GM19324 (cell line): Measurements from ENCODE around the gene MAPK13.
"Not testable (repeated sequence)": the region's sequence is repeated elsewhere in the genome, so short reads cannot be mapped to it uniquely, and the experiment has no call there.

Experiments used
- ATAC-seq: cut with Tn5 transposase; IDR thresholded peaks from one replicate; pipeline ENCODE4 v1.9.1; 2021; ENCODE audit warnings: mild to moderate bottlenecking, moderate library complexity; ENCODE audit not compliant: unreplicated experiment, low FRiP score

MAPK13 gene

DNA sequence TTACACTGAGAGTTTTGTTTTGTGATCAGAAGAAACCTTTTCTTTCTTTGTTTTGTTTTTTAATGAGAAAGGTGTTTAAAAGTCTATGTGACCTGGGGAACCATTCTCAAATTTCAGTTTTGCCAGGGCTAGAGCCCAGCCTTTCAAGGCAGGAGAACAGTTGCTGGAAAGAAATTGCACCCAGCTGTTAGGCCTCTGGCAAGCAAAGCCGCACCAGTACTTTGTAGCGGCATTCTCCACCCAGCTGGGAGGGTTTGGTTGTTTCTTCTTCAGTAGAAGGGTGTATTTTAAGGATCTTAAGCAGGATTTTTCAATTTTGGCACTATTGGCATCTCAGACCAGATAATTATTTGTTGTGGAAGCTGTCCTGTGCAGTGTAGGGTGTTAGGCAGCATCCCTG, 16.6 kb upstream of the MAPK13 start:
- no peak for ATAC-seq

- no peak for ATAC-seq
Observed at GRCh38 chr6:36114798-36115408, 15.4 kb upstream of the MAPK13 start.

GRCh38 chr6:36115412-36115811, 14.9 kb upstream of the MAPK13 start:
- ATAC-seq = no peak

- ATAC-seq = no peak
Observed at GRCh38 chr6:36116066-36116864, 14.0 kb upstream of the MAPK13 start.

DNA sequence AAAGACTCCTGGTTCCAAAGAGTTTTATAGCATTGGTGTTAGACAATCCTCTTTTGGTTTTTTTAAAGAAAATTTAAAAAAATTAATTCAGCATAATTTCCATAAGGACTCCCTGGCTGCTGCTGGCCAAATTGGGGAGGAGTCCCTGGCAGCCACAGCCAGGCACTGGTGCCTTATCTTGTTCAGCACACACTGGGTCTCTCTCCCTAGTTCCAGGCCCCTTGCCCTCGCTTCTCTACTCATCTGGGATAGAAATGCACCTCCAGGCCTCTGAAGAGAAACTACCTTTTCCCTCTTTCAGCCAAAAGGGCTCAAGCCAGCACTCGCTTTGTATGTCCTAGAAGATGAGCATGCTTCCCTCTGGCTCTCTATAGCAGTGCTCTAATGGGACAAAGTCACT, 13.4 kb upstream of the MAPK13 start:
- no peak for ATAC-seq

GRCh38 chr6:36117658-36118549, 12.4 kb upstream of the MAPK13 start:
- no peak for ATAC-seq

- ATAC-seq = no peak
Observed at GRCh38 chr6:36118550-36119107, 11.7 kb upstream of the MAPK13 start.

GRCh38 chr6:36119209-36119608, 11.1 kb upstream of the MAPK13 start:
- no peak for ATAC-seq

GRCh38 chr6:36120018-36120417, 10.3 kb upstream of the MAPK13 start:
- no peak for ATAC-seq

- ATAC-seq = no peak
Observed at GRCh38 chr6:36120539-36120938, 9.8 kb upstream of the MAPK13 start.

DNA sequence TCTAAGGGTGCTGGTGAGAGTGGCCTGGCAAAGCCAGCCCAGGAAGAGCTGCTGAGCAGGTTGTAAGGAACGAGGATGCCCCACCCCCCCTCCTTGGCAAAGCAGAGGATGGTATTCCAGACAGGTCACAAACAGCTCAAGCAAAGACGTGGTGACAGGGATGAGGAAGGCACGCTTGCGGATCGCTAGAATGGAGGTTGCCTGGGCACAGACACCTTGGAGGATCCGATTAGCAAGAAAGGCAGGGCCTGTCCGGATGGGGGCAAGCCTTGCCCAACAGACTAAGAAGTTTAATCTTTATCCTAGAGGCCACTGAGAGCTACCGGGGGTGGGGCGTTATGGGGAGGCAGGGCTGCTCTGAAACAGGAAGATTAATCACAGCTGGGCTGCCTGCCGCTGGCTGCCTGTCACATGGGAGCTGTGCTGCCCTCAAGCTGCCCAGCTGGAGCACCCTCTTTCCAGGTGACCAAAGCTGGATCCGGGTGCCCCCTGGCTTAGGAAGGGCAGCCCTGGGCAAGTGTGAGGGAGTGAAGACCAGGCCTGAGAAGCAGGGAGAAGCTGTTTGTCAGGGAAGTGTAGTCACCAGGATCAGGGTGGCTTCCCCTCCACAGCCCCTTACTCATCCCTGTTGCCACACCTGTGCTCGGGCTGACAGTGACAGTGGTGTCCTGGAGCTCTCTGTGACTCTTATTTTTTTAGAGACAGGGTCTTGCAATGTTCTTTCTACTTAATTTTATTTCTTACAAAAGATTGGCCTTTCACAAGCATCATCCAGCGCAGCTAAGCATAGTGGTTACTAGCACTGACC, 9.1 kb upstream of the MAPK13 start:
- no peak for ATAC-seq

GRCh38 chr6:36121787-36122494, 8.4 kb upstream of the MAPK13 start:
- ATAC-seq = no peak

GRCh38 chr6:36122495-36123269, 7.6 kb upstream of the MAPK13 start:
- no peak for ATAC-seq

- ATAC-seq = no peak
Observed at GRCh38 chr6:36123270-36124139, 6.8 kb upstream of the MAPK13 start.

DNA sequence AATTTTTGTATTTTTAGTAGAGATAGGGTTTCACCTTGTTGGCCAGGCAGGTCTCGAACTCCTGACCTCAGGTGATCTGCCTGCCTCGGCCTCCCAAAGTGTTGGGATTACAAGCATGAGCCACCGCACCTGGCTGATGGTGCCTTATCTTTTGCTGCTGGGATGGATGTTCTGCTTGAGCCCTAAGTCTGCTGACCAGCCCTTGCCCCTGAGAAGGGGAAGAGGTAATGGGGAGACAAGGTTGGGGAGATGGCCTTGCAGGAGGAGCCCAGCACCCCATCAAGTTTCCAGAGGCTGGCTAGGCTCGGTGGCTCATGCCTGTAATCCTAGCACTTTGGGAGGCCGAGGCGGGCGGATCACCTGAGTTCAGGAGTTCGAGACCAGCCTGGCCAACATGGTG, 6.0 kb upstream of the MAPK13 start:
- ATAC-seq = not testable (repeated sequence)

DNA sequence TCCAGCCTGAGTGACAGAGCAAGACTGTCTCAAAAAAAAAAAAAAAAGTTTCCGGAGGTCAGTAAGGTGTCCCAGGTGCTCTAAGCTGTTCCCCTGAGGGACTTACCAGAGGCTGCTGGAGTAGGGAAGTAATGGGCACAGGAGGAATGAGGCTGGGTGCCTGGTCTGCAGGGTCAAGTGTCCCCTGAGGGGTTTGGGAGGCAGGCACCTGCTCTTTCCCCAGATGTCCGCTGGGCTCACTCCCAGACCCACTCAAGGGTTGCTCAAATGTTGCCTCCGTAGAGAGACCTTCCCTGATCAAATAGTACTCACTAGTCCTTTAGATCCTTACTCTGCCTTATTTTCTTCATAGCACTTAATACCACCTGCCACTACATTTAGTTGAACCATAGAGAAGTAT, 5.4 kb upstream of the MAPK13 start:
- no peak for ATAC-seq

- ATAC-seq = no peak
Observed at GRCh38 chr6:36125575-36125974, 4.7 kb upstream of the MAPK13 start.

DNA sequence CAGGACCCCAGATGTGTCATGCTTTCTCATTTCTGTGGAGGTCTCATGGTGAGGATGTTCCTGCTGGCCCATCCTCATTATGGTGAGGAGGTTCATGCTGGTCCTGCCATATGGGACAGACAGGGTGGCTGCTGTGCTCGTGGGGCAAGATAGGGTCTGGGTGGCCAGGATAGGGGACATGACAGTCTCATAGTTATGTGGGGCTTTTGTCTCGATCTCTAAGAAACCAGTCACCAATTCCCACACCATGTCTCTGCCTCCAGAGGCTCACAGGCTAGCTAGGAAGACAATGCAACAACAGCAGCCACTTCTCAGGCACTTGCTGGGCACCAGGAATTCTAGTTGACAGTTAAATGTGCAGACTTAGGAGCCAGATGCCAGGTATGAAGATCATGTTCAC, 4.2 kb upstream of the MAPK13 start:
- no peak for ATAC-seq
